BE2C (cell line): Measurements from ENCODE around the gene YPEL2.

Experiments
- DNase-seq: peaks from one replicate; pipeline ENCODE4 v3.0.0-alpha.2; 2020
- H3K27me3 ChIP-seq: fragments of 250-450 bp; sonication (Bioruptor Pico); 2 replicates; pipeline ENCODE4 v1.5.1; 2020; ENCODE audit warnings: mild to moderate bottlenecking
- H3K36me3 ChIP-seq: fragments of 250-450 bp; sonication (Bioruptor Pico); 2 replicates; pipeline ENCODE4 v1.5.1; 2020; ENCODE audit warnings: mild to moderate bottlenecking
- H3K4me1 ChIP-seq: fragments of 250-450 bp; sonication (Bioruptor Pico); 2 replicates; pipeline ENCODE4 v1.5.1; 2020
- H3K4me3 ChIP-seq: 2 replicates; pipeline ENCODE4 v1.5.1; 2011; ENCODE audit warnings: low read depth, low read length
- H3K9me3 ChIP-seq: fragments of 250-450 bp; sonication (Bioruptor Pico); 2 replicates; pipeline ENCODE4 v1.5.1; 2020
- TF ChIP-seq, protein P1 (sequence below): IDR thresholded peaks from 2 replicates; pipeline ENCODE4 v1.5.1; 2012; ENCODE audit warnings: mild to moderate bottlenecking, low read depth, low read length

The YPEL2 gene

DNA sequence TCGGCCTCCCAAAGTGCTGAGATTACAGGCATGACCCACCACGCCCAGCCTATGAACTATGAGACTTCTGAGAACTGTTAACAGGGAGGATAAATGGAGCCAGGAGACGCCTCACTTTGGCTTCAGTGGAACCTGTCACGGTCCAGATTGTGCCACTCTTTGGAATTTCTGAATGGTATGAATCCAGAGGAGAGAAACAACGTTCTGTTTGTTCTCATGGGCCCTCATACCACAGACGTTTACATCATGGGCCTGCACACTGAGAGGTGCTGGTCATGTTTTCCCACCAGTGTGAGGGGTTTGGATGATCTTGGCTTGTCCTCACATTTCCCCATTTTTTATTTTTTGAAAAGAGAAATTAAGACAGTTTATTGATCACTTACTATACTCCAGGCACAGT, 90.3 kb downstream of the YPEL2 start:
- H3K4me3 ChIP-seq = no peak overlapping the region
- no peak for DNase-seq
- no peaks in the 10 kb centered on the region for H3K27me3 ChIP-seq
- H3K36me3 ChIP-seq = no peaks in the 10 kb centered on the region
- H3K9me3 ChIP-seq = no peaks in the 10 kb centered on the region
- TF ChIP-seq, protein P1, sequence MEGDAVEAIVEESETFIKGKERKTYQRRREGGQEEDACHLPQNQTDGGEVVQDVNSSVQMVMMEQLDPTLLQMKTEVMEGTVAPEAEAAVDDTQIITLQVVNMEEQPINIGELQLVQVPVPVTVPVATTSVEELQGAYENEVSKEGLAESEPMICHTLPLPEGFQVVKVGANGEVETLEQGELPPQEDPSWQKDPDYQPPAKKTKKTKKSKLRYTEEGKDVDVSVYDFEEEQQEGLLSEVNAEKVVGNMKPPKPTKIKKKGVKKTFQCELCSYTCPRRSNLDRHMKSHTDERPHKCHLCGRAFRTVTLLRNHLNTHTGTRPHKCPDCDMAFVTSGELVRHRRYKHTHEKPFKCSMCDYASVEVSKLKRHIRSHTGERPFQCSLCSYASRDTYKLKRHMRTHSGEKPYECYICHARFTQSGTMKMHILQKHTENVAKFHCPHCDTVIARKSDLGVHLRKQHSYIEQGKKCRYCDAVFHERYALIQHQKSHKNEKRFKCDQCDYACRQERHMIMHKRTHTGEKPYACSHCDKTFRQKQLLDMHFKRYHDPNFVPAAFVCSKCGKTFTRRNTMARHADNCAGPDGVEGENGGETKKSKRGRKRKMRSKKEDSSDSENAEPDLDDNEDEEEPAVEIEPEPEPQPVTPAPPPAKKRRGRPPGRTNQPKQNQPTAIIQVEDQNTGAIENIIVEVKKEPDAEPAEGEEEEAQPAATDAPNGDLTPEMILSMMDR = no peak
- H3K4me1 ChIP-seq = peaks cover 32% of the 10 kb centered on the region

DNA sequence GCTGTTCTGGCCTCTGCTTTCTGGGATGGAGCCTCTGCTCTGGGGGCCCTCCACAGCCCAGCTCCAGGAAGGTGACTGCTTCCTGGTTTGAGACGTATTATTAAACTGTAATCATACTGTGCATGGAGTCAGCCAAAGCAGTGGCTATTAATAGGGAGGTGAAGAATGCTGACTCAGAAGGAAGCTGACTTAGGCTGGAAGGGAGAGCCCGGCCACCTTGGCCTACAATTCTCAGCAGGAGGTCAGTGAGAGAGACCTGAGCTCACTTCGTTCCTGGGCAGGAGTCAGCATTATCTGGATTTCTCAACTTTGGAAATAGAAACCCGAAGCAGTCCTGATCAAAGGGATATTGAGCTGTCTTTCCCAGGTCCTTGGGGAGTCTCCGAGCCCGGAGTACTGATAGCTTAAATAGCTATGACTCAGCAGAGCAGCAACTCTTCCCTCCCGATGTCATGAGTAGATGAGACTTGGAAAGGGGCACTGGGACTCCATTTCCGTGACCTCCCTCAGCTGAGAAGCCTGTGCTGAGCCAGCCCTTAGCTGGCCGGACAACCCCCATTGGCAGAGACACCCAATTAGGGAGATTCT, 91.8 kb downstream of the YPEL2 start:
- H3K4me3 ChIP-seq = no peak overlapping the region
- DNase-seq = peak; percentile 67
- peaks cover 32% of the 10 kb centered on the region for H3K4me1 ChIP-seq
- no peaks in the 10 kb centered on the region for H3K36me3 ChIP-seq
- no peaks in the 10 kb centered on the region for H3K9me3 ChIP-seq
- TF ChIP-seq, protein P1 = no peak
- no peaks in the 10 kb centered on the region for H3K27me3 ChIP-seq

GRCh38 chr17:59423903-59424302, 92.4 kb downstream of the YPEL2 start:
- H3K27me3 ChIP-seq = no peaks in the 10 kb centered on the region
- H3K4me1 ChIP-seq = peaks cover 29% of the 10 kb centered on the region
- TF ChIP-seq, protein P1 = no peak
- DNase-seq = no peak
- H3K9me3 ChIP-seq = no peaks in the 10 kb centered on the region
- H3K36me3 ChIP-seq = no peaks in the 10 kb centered on the region
- H3K4me3 ChIP-seq = no peak overlapping the region

DNA sequence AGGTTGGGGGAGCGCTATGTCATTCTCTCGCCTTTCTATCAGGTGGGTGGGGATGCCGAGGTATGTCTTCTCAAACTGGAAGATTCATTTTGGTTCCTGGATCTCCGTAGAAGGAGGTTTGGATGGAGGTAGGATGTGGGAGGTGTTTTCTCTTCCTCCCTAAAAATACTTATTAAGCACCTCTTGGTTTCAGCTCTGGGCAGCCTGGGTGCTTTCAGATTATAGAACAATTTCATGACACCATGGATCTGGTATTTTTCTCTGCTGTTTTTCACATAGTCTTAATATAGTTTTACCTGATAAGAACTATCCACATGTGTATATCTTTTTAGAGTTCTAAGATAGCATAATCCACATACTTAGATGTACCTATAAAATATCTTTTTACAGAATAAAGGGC, 92.9 kb downstream of the YPEL2 start:
- Histone ChIP-seq H3K4me3 (no peak overlapping the region), H3K4me1 (peaks cover 25% of the 10 kb centered on the region), H3K36me3 (no peaks in the 10 kb centered on the region), H3K27me3 (no peaks in the 10 kb centered on the region), H3K9me3 (no peaks in the 10 kb centered on the region)
- TF ChIP-seq, protein P1 = no peak
- DNase-seq = no peak

DNA sequence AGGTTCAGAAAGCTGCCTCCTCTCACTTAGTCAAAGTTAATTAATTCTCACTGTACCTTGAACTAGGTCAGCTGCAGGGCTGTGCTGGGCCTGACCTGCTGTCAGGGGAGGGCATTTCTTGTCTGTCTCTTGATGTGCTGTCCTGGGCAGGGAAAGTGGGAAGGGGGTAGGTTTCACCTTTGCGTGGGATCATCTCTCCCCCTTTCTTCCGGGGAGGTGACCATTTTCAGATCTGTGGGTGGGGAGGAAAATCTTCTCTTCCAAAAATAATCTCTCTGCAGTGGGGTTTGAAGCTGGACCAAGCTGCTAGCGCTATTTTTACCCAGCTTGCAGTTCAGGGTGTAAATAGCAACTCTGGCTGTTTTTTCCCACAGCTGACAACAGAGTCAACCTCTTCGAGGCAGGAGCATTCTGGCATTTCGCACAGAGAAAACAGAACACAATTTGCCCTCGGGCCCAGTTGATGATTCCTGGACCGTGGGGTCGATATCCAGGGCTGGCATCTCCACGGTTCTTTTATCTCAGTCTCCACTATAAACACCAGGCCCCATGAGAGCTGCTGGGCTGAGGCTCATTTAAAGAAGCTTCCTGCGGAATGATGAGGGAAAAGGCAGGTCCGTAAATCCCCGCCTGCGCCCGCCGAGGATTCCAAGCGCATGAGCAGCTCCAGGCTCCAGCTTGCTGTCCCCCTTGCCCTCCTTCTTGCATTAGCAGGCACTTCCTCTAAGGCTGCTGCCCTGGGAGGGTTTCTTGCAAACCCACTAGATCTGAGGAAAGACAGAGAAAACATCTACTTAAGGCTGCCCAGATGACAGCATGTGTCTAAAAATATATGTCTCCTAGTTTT, 93.9 kb downstream of the YPEL2 start:
- Histone ChIP-seq H3K4me3 (peak overlapping the region; percentile 2; the same call in 1 of the 2 replicates), H3K36me3 (no peaks in the 10 kb centered on the region), H3K27me3 (no peaks in the 10 kb centered on the region), H3K4me1 (peaks cover 25% of the 10 kb centered on the region), H3K9me3 (no peaks in the 10 kb centered on the region)
- TF ChIP-seq, protein P1 = no peak
- peak; percentile 87 for DNase-seq

GRCh38 chr17:59426031-59426430, 94.6 kb downstream of the YPEL2 start:
- H3K4me3 ChIP-seq = no peak overlapping the region
- no peaks in the 10 kb centered on the region for H3K9me3 ChIP-seq
- no peaks in the 10 kb centered on the region for H3K36me3 ChIP-seq
- TF ChIP-seq, protein P1 = no peak
- DNase-seq = no peak
- H3K4me1 ChIP-seq = peaks cover 25% of the 10 kb centered on the region
- H3K27me3 ChIP-seq = no peaks in the 10 kb centered on the region
